IMR-90 (cell line): Measurements from ENCODE around the gene EHMT1. TPM values are rescaled to one million over a fixed set of nuclear protein-coding genes. Genes with fewer than 3 reads are reported as not detected.

Experiments
- ATAC-seq: fragments of 200-7000 bp; cut with Tn5 transposase; 2 replicates; pipeline ENCODE4 v1.9.1; 2020; ENCODE audit warnings: low read depth, mild to moderate bottlenecking, moderate library complexity
- BruUV-seq: library from RNA; stranded (reverse); fragments of 400-500 nt; replicated peaks from 2 replicates; lab custom pipeline; 2021; lab: Mats Ljungman, UMichigan
- CTCF ChIA-PET: fragments of 300-600 bp; formaldehyde crosslinking; extraction: SDS; loops from one replicate; lab custom pipeline; 2021; ENCODE audit warnings: antibody characterized with exemption; lab: Yijun Ruan, JAX
- POLR2A ChIA-PET: fragments of 300-600 bp; sonication (Branson Sonifier 250); formaldehyde crosslinking; loops from one replicate; lab custom pipeline; 2022; ENCODE audit warnings: antibody characterized with exemption; ENCODE audit not compliant: unreplicated experiment; lab: Charles Lee
- DNase-seq: peaks from one replicate; pipeline ENCODE4 v3.0.0; 2013
- H2AFZ ChIP-seq: replicated peaks from 2 replicates; pipeline ENCODE3; 2013; ENCODE audit warnings: low read length, mild to moderate bottlenecking; ENCODE audit not compliant: poor library complexity
- H2AK5ac ChIP-seq: 2 replicates; pipeline ENCODE4 v1.6.1; 2013; ENCODE audit warnings: low read depth, low read length, inconsistent platforms
- H2AK9ac ChIP-seq: replicated peaks from 2 replicates; pipeline ENCODE3; 2013; ENCODE audit warnings: mild to moderate bottlenecking, low read depth, low read length, moderate library complexity; ENCODE audit not compliant: poor library complexity
- H2BK120ac ChIP-seq: 2 replicates; pipeline ENCODE4 v1.6.1; 2013; ENCODE audit warnings: low read depth, low read length, inconsistent platforms
- H2BK15ac ChIP-seq: 3 replicates; pipeline ENCODE4 v1.6.1; 2013; ENCODE audit warnings: low read depth, low read length, inconsistent platforms
- H2BK20ac ChIP-seq: 2 replicates; pipeline ENCODE4 v1.6.1; 2013; ENCODE audit warnings: low read depth, mild to moderate bottlenecking, inconsistent platforms, low read length, moderate library complexity
- H2BK5ac ChIP-seq: 2 replicates; pipeline ENCODE4 v1.6.1; 2013; ENCODE audit warnings: mild to moderate bottlenecking, low read depth, low read length, inconsistent platforms; ENCODE audit not compliant: poor library complexity, severe bottlenecking
- H3K14ac ChIP-seq: replicated peaks from 2 replicates; pipeline ENCODE4 v1.6.1; 2013; ENCODE audit warnings: low read depth, low read length, inconsistent platforms
- H3K18ac ChIP-seq: 2 replicates; pipeline ENCODE4 v1.6.1; 2013; ENCODE audit warnings: low read depth, low read length, control low read depth
- H3K23ac ChIP-seq: 2 replicates; pipeline ENCODE4 v1.6.1; 2013; ENCODE audit warnings: low read depth, low read length, inconsistent platforms
- H3K27ac ChIP-seq: 2 replicates; pipeline ENCODE4 v1.5.1; 2013; ENCODE audit warnings: mild to moderate bottlenecking, control low read depth, low read length; ENCODE audit not compliant: insufficient read depth
- H3K27me3 ChIP-seq: 2 replicates; pipeline ENCODE4 v1.6.1; 2013; ENCODE audit warnings: low read length; ENCODE audit not compliant: control insufficient read depth, insufficient read depth
- H3K36me3 ChIP-seq: 2 replicates; pipeline ENCODE4 v1.6.1; 2013; ENCODE audit warnings: low read length, mixed read lengths; ENCODE audit not compliant: control insufficient read depth, insufficient read depth
- H3K4ac ChIP-seq: 2 replicates; pipeline ENCODE4 v1.6.1; 2013; ENCODE audit warnings: low read depth, low read length, inconsistent platforms
- H3K4me1 ChIP-seq: 2 replicates; pipeline ENCODE4 v1.6.1; 2013; ENCODE audit warnings: low read length, mixed read lengths; ENCODE audit not compliant: control insufficient read depth, insufficient read depth
- H3K4me2 ChIP-seq: 2 replicates; pipeline ENCODE4 v1.6.1; 2013; ENCODE audit warnings: low read depth, mild to moderate bottlenecking, control low read depth, low read length, moderate library complexity
- H3K4me3 ChIP-seq: 2 replicates; pipeline ENCODE4 v1.5.1; 2013; ENCODE audit warnings: low read depth, mild to moderate bottlenecking, control low read depth, low read length, moderate library complexity; ENCODE audit not compliant: insufficient read depth
- H3K56ac ChIP-seq: 2 replicates; pipeline ENCODE4 v1.6.1; 2013; ENCODE audit warnings: low read length, inconsistent platforms; ENCODE audit not compliant: insufficient read depth; ENCODE audit errors: extremely low read depth
- H3K79me1 ChIP-seq, 2 experiments: 2 replicates each; pipeline ENCODE4 v1.6.1; 2013; ENCODE audit warnings: low read length in 2 of 2, inconsistent platforms in 1 of 2, low read depth in 1 of 2
- H3K9ac ChIP-seq: 2 replicates; pipeline ENCODE4 v1.6.1; 2013; ENCODE audit warnings: low read depth, low read length, control low read depth
- H3K9me1 ChIP-seq: 2 replicates; pipeline ENCODE4 v1.6.1; 2013; ENCODE audit warnings: low read length, inconsistent platforms; ENCODE audit not compliant: insufficient read depth
- H3K9me3 ChIP-seq: 2 replicates; pipeline ENCODE4 v1.6.1; 2013; ENCODE audit warnings: low read length; ENCODE audit not compliant: control insufficient read depth, insufficient read depth
- H4K20me1 ChIP-seq: 2 replicates; pipeline ENCODE4 v1.6.1; 2013; ENCODE audit warnings: low read length, inconsistent platforms; ENCODE audit not compliant: insufficient read depth
- H4K5ac ChIP-seq: 2 replicates; pipeline ENCODE4 v1.6.1; 2013; ENCODE audit warnings: mild to moderate bottlenecking, low read depth, low read length, control low read depth
- H4K8ac ChIP-seq, 2 experiments: 2 replicates each; pipeline ENCODE4 v1.6.1; 2013; ENCODE audit warnings: low read depth in 2 of 2, low read length in 2 of 2, control low read depth in 1 of 2, inconsistent platforms in 1 of 2
- H4K91ac ChIP-seq: 2 replicates; pipeline ENCODE4 v1.6.1; 2013; ENCODE audit warnings: low read depth, low read length, inconsistent platforms; ENCODE audit not compliant: insufficient read depth
- BHLHE40 ChIP-seq: fragments of 150-350 bp; IDR thresholded peaks from 2 replicates; pipeline ENCODE4 v1.6.1; 2016; ENCODE audit warnings: mild to moderate bottlenecking, low read depth, low read length
- CEBPB ChIP-seq: IDR thresholded peaks from 2 replicates; pipeline ENCODE4 v1.6.1; 2012; ENCODE audit warnings: low read depth, low read length, improper control_type of control experiment
- CHD1 ChIP-seq: IDR thresholded peaks from 2 replicates; pipeline ENCODE4 v1.6.1; 2012; ENCODE audit warnings: low read depth, low read length, improper control_type of control experiment
- FOS ChIP-seq: fragments of 150-350 bp; IDR thresholded peaks from 2 replicates; pipeline ENCODE4 v1.6.1; 2016; ENCODE audit warnings: low read depth, low read length
- MAFK ChIP-seq: IDR thresholded peaks from 2 replicates; pipeline ENCODE4 v1.6.1; 2012; ENCODE audit warnings: low read depth, low read length, improper control_type of control experiment
- MAZ ChIP-seq: IDR thresholded peaks from 2 replicates; pipeline ENCODE4 v1.6.1; 2012; ENCODE audit warnings: low read depth, mild to moderate bottlenecking, low read length, improper control_type of control experiment, moderate library complexity, borderline replicate concordance
- MXI1 ChIP-seq: IDR thresholded peaks from 2 replicates; pipeline ENCODE4 v1.6.1; 2012; ENCODE audit warnings: low read depth, mild to moderate bottlenecking, low read length, moderate library complexity, borderline replicate concordance
- NFE2L2 ChIP-seq: fragments of 150-350 bp; IDR thresholded peaks from 2 replicates; pipeline ENCODE4 v1.6.1; 2016; ENCODE audit warnings: low read depth, mild to moderate bottlenecking, low read length
- POLR2A ChIP-seq: IDR thresholded peaks from 2 replicates; pipeline ENCODE4 v1.6.1; 2012; ENCODE audit warnings: mild to moderate bottlenecking, low read depth, low read length
- RAD21 ChIP-seq: IDR thresholded peaks from 2 replicates; pipeline ENCODE4 v1.6.1; 2012; ENCODE audit warnings: low read length, improper control_type of control experiment
- RCOR1 ChIP-seq: IDR thresholded peaks from 2 replicates; pipeline ENCODE4 v1.6.1; 2012; ENCODE audit warnings: mild to moderate bottlenecking, low read length, improper control_type of control experiment; ENCODE audit not compliant: insufficient replicate concordance
- RFX5 ChIP-seq: IDR thresholded peaks from 2 replicates; pipeline ENCODE4 v1.8.0; 2012; ENCODE audit warnings: low read depth, mild to moderate bottlenecking, low read length, moderate library complexity
- SMC3 ChIP-seq: fragments of 150-350 bp; IDR thresholded peaks from 2 replicates; pipeline ENCODE4 v1.6.1; 2016; ENCODE audit warnings: low read depth, mild to moderate bottlenecking, antibody characterized with exemption, low read length, moderate library complexity
- WGBS, 2 experiments: methylation state at CpG; one replicate each; pipeline versions ENCODE4 v1.1.5 to v1.1.7; 2013; ENCODE audit warnings: missing lambda C conversion rate in 2 of 2; ENCODE audit not compliant: insufficient read length in 1 of 2; ENCODE audit errors: extremely low coverage in 2 of 2; 5-methylcytosine and 5-hydroxymethylcytosine counted together
- dilution Hi-C: fragments of 300-500 bp; cut with HindIII; formaldehyde crosslinking; loops from one replicate; pipeline ENCODE4 v1.14.3; 2018; ENCODE audit warnings: low sequenced_read_pairs; ENCODE audit not compliant: unreplicated experiment
- in situ Hi-C: fragments of 300-500 bp; cut with MboI; formaldehyde crosslinking; loops from 3 replicates; pipeline ENCODE4 v1.14.3; 2019; ENCODE audit warnings: low sequenced_read_pairs, inconsistent platforms, mixed read lengths
- intact Hi-C: fragments of 100-400 bp; cut with micrococcal nuclease; formaldehyde crosslinking; loops from 2 replicates; pipeline ENCODE4 v1.10.0; 2022
- polyA plus RNA-seq, 3 experiments: library from polyadenylated mRNA; depleted of rRNA; stranded (reverse); fragments of >200 nt; gene quantifications; 2 replicates each; pipeline ENCODE4 v1.2.3, GENCODE V29; 2012; ENCODE audit warnings: low replicate concordance in 1 of 3
- total RNA-seq: library from RNA; depleted of rRNA; stranded (reverse); fragments of >200 nt; gene quantifications from 2 replicates; pipeline ENCODE4 v1.2.3, GENCODE V29; 2012
- TF ChIP-seq, protein P1 (sequence below): fragments of 150-350 bp; IDR thresholded peaks from 2 replicates; pipeline ENCODE4 v1.6.1; 2017; ENCODE audit warnings: mild to moderate bottlenecking, antibody characterized with exemption, low read length, low read depth
- TF ChIP-seq, protein P2 (sequence below): conservative IDR thresholded peaks from 2 replicates; pipeline ENCODE4 v1.5.1; 2012; ENCODE audit warnings: mild to moderate bottlenecking, low read depth, low read length, improper control_type of control experiment
- TF ChIP-seq, protein P3 (sequence below): fragments of 150-350 bp; IDR thresholded peaks from 2 replicates; pipeline ENCODE4 v1.6.1; 2016; ENCODE audit warnings: low read depth, mild to moderate bottlenecking, low read length, moderate library complexity, borderline replicate concordance

EHMT1 gene
- total and polyA plus RNA-seq, 2 of the 4 experiments (the other 2 are of a cell fraction), result 32.8 to 35.1 TPM

DNA sequence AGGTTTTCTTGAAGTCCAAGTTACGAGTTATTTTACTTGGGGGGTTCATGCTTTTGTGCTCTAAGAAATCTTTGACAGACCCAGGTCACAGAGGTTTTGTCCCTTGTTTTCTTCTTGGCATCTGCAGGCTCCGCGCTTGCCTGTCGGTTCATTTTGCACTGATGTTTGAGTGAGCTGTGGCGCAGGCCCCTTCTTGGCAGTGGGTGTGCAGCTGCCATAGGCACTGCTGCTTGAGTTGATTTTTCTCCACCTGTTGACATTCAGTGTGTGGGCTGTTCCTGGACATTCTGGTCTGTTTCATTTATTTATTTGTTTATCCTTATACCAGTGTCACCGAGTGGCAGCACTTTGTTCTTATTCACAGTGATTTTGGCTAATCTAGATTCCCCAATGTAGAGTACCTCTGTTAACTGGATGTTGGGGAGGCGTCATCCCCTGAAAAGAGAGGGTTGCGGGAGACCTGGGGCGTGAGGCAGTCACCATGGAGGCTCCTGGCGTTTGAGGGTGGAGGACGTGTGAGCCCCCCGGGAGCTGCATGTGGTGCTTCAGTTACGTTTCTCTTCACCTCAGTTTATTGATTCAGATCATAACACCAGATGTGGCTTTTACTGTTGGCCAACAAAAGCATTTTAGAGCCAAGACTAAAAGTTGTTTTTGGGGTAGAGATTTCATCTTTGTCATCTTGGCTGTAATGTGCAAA lies 137.4 kb downstream of the EHMT1 start:
- Histone ChIP-seq H3K9me1 (peaks cover 23% of the 10 kb centered on the region), H3K23ac (0 out of 2 replicates have a peak overlapping the region, but pooled peaks have one; percentile 0), H4K5ac (no peak overlapping the region), H4K91ac (no peak overlapping the region), H3K18ac (no peak overlapping the region), H3K9ac (no peak overlapping the region), H3K36me3 (peaks cover 56% of the 10 kb centered on the region), H3K27me3 (no peaks in the 10 kb centered on the region), H3K4me3 (no peak overlapping the region), H2AK5ac (no peak overlapping the region), H2BK120ac (no peak overlapping the region), H2BK20ac (no peak overlapping the region), H3K9me3 (peaks cover 10% of the 10 kb centered on the region), H3K4me2 (no peak overlapping the region), H2AK9ac (no peak overlapping the region), H3K14ac (no peak overlapping the region), H3K79me1 (peaks cover 21 to 69% of the 10 kb centered on the region in 2 experiments), H4K20me1 (0 out of 2 replicates have a peak, but pooled peaks cover 4% of the 10 kb centered on the region), H3K4ac (no peak overlapping the region), H3K27ac (no peak overlapping the region), H3K56ac (no peak overlapping the region), H2BK15ac (no peak overlapping the region), H3K4me1 (peaks cover 6% of the 10 kb centered on the region), H2AFZ (no peak overlapping the region), H4K8ac (no peak overlapping the region), H2BK5ac (no peak overlapping the region)
- ATAC-seq (no peak), DNase-seq (peak; percentile 23)
- TF ChIP-seq FOS (no peak), SMC3 (no peak), NFE2L2 (no peak), RAD21 (no peak), POLR2A (no peak), CHD1 (no peak), MXI1 (no peak), BHLHE40 (no peak), RFX5 (no peak), MAZ (no peak), MAFK (no peak), RCOR1 (no peak), CEBPB (no peak)
- TF ChIP-seq, protein P1, sequence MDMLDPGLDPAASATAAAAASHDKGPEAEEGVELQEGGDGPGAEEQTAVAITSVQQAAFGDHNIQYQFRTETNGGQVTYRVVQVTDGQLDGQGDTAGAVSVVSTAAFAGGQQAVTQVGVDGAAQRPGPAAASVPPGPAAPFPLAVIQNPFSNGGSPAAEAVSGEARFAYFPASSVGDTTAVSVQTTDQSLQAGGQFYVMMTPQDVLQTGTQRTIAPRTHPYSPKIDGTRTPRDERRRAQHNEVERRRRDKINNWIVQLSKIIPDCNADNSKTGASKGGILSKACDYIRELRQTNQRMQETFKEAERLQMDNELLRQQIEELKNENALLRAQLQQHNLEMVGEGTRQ, result no peak
- TF ChIP-seq, protein P2, sequence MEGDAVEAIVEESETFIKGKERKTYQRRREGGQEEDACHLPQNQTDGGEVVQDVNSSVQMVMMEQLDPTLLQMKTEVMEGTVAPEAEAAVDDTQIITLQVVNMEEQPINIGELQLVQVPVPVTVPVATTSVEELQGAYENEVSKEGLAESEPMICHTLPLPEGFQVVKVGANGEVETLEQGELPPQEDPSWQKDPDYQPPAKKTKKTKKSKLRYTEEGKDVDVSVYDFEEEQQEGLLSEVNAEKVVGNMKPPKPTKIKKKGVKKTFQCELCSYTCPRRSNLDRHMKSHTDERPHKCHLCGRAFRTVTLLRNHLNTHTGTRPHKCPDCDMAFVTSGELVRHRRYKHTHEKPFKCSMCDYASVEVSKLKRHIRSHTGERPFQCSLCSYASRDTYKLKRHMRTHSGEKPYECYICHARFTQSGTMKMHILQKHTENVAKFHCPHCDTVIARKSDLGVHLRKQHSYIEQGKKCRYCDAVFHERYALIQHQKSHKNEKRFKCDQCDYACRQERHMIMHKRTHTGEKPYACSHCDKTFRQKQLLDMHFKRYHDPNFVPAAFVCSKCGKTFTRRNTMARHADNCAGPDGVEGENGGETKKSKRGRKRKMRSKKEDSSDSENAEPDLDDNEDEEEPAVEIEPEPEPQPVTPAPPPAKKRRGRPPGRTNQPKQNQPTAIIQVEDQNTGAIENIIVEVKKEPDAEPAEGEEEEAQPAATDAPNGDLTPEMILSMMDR, result no peak
- TF ChIP-seq, protein P3, sequence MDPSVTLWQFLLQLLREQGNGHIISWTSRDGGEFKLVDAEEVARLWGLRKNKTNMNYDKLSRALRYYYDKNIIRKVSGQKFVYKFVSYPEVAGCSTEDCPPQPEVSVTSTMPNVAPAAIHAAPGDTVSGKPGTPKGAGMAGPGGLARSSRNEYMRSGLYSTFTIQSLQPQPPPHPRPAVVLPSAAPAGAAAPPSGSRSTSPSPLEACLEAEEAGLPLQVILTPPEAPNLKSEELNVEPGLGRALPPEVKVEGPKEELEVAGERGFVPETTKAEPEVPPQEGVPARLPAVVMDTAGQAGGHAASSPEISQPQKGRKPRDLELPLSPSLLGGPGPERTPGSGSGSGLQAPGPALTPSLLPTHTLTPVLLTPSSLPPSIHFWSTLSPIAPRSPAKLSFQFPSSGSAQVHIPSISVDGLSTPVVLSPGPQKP, result no peak
- intact Hi-C loops (no loop called here), in situ Hi-C loops (no loop called here), dilution Hi-C loops (no loop called here)
- no CpG with 5 or more reads among the region's 13 CpGs for WGBS, 2 experiments
- BruUV-seq, result no TSS peak
- POLR2A ChIA-PET, result no interaction called here
- CTCF ChIA-PET, result no interaction called here
